SK-N-SH (cell line): Measurements from ENCODE around the gene C1orf174.

ENCODE experiments used
- EP300 ChIP-seq, 2 experiments: IDR thresholded peaks; 2 replicates each; pipeline versions ENCODE4 v1.4.0 to v1.6.1; 2012; ENCODE audit warnings: borderline replicate concordance in 1 of 2, low read depth in 1 of 2, low read length in 1 of 2
- SIN3A ChIP-seq: IDR thresholded peaks from 2 replicates; pipeline ENCODE4 v1.6.1; 2012; ENCODE audit warnings: low read depth, mild to moderate bottlenecking, low read length, moderate library complexity, borderline replicate concordance
- TAF1 ChIP-seq: IDR thresholded peaks from 2 replicates; pipeline ENCODE4 v1.6.1; 2012; ENCODE audit warnings: low read depth, mild to moderate bottlenecking, low read length, moderate library complexity, borderline replicate concordance
- YY1 ChIP-seq: IDR thresholded peaks from 2 replicates; pipeline ENCODE4 v1.4.0; 2012; ENCODE audit warnings: low read depth, mild to moderate bottlenecking
- TF ChIP-seq, protein P1 (sequence below): IDR thresholded peaks from 2 replicates; pipeline ENCODE4 v1.4.0; 2012; ENCODE audit warnings: low read depth
- TF ChIP-seq, protein P2 (sequence below): fragments of 150-350 bp; IDR thresholded peaks from 2 replicates; pipeline ENCODE4 v1.6.1; 2017; ENCODE audit warnings: antibody characterized with exemption, low read length, low read depth, borderline replicate concordance
- TF ChIP-seq, protein P3 (sequence below): fragments of 200-600 bp; sonication (generic); IDR thresholded peaks from 2 replicates; pipeline ENCODE4 v1.6.1; 2017; ENCODE audit warnings: antibody characterized with exemption, mild to moderate bottlenecking, moderate library complexity

- TF ChIP-seq, protein P1, sequence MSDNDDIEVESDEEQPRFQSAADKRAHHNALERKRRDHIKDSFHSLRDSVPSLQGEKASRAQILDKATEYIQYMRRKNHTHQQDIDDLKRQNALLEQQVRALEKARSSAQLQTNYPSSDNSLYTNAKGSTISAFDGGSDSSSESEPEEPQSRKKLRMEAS, result no peak
- TF ChIP-seq, protein P2, sequence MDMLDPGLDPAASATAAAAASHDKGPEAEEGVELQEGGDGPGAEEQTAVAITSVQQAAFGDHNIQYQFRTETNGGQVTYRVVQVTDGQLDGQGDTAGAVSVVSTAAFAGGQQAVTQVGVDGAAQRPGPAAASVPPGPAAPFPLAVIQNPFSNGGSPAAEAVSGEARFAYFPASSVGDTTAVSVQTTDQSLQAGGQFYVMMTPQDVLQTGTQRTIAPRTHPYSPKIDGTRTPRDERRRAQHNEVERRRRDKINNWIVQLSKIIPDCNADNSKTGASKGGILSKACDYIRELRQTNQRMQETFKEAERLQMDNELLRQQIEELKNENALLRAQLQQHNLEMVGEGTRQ, result no peak
- TF ChIP-seq, protein P3, sequence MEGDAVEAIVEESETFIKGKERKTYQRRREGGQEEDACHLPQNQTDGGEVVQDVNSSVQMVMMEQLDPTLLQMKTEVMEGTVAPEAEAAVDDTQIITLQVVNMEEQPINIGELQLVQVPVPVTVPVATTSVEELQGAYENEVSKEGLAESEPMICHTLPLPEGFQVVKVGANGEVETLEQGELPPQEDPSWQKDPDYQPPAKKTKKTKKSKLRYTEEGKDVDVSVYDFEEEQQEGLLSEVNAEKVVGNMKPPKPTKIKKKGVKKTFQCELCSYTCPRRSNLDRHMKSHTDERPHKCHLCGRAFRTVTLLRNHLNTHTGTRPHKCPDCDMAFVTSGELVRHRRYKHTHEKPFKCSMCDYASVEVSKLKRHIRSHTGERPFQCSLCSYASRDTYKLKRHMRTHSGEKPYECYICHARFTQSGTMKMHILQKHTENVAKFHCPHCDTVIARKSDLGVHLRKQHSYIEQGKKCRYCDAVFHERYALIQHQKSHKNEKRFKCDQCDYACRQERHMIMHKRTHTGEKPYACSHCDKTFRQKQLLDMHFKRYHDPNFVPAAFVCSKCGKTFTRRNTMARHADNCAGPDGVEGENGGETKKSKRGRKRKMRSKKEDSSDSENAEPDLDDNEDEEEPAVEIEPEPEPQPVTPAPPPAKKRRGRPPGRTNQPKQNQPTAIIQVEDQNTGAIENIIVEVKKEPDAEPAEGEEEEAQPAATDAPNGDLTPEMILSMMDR, result no peak
- TF ChIP-seq YY1 (no peak), TAF1 (no peak), SIN3A (no peak), EP300 (IDR thresholded peaks at IDR 0.05; ENCODE audit: borderline replicate concordance in 1 of 2, low read depth in 1 of 2, low read length in 1 of 2) (no peak)
These were observed 26.9 kb upstream of the C1orf174 start for GRCh38 chr1:3926956-3927355.
